GM10847 (cell line): ENCODE data around the gene PTDSS2.

Source experiments
- POLR2A ChIP-seq: IDR thresholded peaks from 2 replicates; pipeline ENCODE4 v1.6.1; 2011; ENCODE audit not compliant: insufficient read length; ENCODE audit errors: extremely low read depth

The PTDSS2 gene

GRCh38 chr11:439315-440064 is 10.6 kb upstream of the PTDSS2 start:
- no peak for TF ChIP-seq POLR2A

GRCh38 chr11:440065-441042 is 9.7 kb upstream of the PTDSS2 start:
- no peak for TF ChIP-seq POLR2A

GRCh38 chr11:441043-441417 is 9.0 kb upstream of the PTDSS2 start:
- no peak for TF ChIP-seq POLR2A

- peak; percentile 14 for TF ChIP-seq POLR2A
Measured at GRCh38 chr11:441418-442274, 8.4 kb upstream of the PTDSS2 start, which contains the start of gene ANO9. ANO9 (minus strand) TSS chr11:442011; CDS start chr11:441926, 85 bp downstream.

- no peak for TF ChIP-seq POLR2A
Measured at GRCh38 chr11:442611-443081, 7.4 kb upstream of the PTDSS2 start.

GRCh38 chr11:443542-444199 is 6.4 kb upstream of the PTDSS2 start:
- TF ChIP-seq POLR2A, result no peak

GRCh38 chr11:444396-445144 is 5.5 kb upstream of the PTDSS2 start:
- no peak for TF ChIP-seq POLR2A

GRCh38 chr11:445765-446588 is 4.1 kb upstream of the PTDSS2 start:
- TF ChIP-seq POLR2A, result no peak

- TF ChIP-seq POLR2A, result no peak
Measured at GRCh38 chr11:446891-447290, 3.2 kb upstream of the PTDSS2 start.

- peak; percentile 66 for TF ChIP-seq POLR2A
Measured at GRCh38 chr11:447923-448731, 2.0 kb upstream of the PTDSS2 start.

GRCh38 chr11:450809-451451 is 851 bp downstream of the PTDSS2 start:
- no peak for TF ChIP-seq POLR2A

- no peak for TF ChIP-seq POLR2A
Measured at GRCh38 chr11:451738-452137, 1.7 kb downstream of the PTDSS2 start.
